Endothelial cell of umbilical vein (primary cell): ENCODE data around the gene SIPA1. TPM values are rescaled to one million over a fixed set of nuclear protein-coding genes. Genes with fewer than 3 reads are reported as not detected.

Experiments used
- BruUV-seq: library from RNA; stranded (reverse); fragments of 400-500 nt; replicated peaks from 2 replicates; lab custom pipeline; 2021; lab: Mats Ljungman, UMichigan
- CTCF ChIA-PET: fragments of 300-600, 350-600 bp; sonication (Branson Sonifier 250); formaldehyde crosslinking; loops from one replicate; lab custom pipeline; 2021; ENCODE audit warnings: antibody characterized with exemption, inconsistent platforms; lab: Charles Lee
- POLR2A ChIA-PET: fragments of 300-600, 350-600 bp; sonication (Branson Sonifier 250); formaldehyde crosslinking; loops from one replicate; lab custom pipeline; 2021; ENCODE audit warnings: antibody characterized with exemption, inconsistent platforms; lab: Charles Lee
- DNase-seq: peaks from one replicate; pipeline ENCODE4 v3.0.0-alpha.2; 2011; ENCODE audit warnings: low read depth, low spot score
- FAIRE-seq: peaks from 2 replicates; lab custom pipeline; 2011; peaks lifted over from hg19 to GRCh38; lab: Jason Lieb, UNC
- H2AFZ ChIP-seq: 2 replicates; pipeline ENCODE4 v1.6.0; 2012; ENCODE audit warnings: low read depth, low read length, control low read depth, inconsistent platforms
- H3K27ac ChIP-seq: 2 replicates; pipeline ENCODE4 v1.5.1; 2011; ENCODE audit warnings: low read depth, mild to moderate bottlenecking, control low read depth, low read length, moderate library complexity; ENCODE audit not compliant: insufficient read depth
- H3K27me3 ChIP-seq, 2 experiments: 2 replicates each; pipeline versions ENCODE4 v1.6.0 to v1.6.1; 2011; ENCODE audit warnings: low read length in 2 of 2, mixed read lengths in 1 of 2; ENCODE audit not compliant: control insufficient read depth in 2 of 2, insufficient read depth in 2 of 2
- H3K36me3 ChIP-seq, 2 experiments: 2 replicates in 1 of 2; 3 replicates in 1 of 2; pipeline ENCODE4 v1.5.1; 2011; ENCODE audit warnings: low read length in 2 of 2, mild to moderate bottlenecking in 1 of 2, moderate library complexity in 1 of 2; ENCODE audit not compliant: control insufficient read depth in 2 of 2, insufficient read depth in 2 of 2; ENCODE audit errors: extremely low read depth in 1 of 2
- H3K4me1 ChIP-seq: 3 replicates; pipeline ENCODE4 v1.5.1; 2011; ENCODE audit warnings: mild to moderate bottlenecking, low read length; ENCODE audit not compliant: control insufficient read depth, insufficient read depth; ENCODE audit errors: extremely low read depth
- H3K4me2 ChIP-seq: 2 replicates; pipeline ENCODE4 v1.6.1; 2011; ENCODE audit warnings: low read length, control low read depth, mixed read lengths; ENCODE audit not compliant: insufficient read depth
- H3K4me3 ChIP-seq, 3 experiments: fragments of 200-600 bp in 1 of 3; sonication (generic), shearing (Covaris generic) in 1 of 3; replicated peaks in 1 of 3; 2 replicates each; pipeline ENCODE4 v1.5.1; 2011 to 2016; ENCODE audit warnings: control low read depth in 3 of 3, low read length in 3 of 3, mild to moderate bottlenecking in 2 of 3, inconsistent platforms in 1 of 3, low read depth in 1 of 3, moderate library complexity in 1 of 3; ENCODE audit not compliant: insufficient read depth in 1 of 3
- H3K79me2 ChIP-seq: 2 replicates; pipeline ENCODE4 v1.6.0; 2012; ENCODE audit warnings: low read length, inconsistent platforms; ENCODE audit not compliant: control insufficient read depth, insufficient read depth
- H3K9ac ChIP-seq: replicated peaks from 2 replicates; pipeline ENCODE3; 2011; ENCODE audit warnings: low read length, control low read depth; ENCODE audit not compliant: insufficient read depth; ENCODE audit errors: extremely low read depth
- H3K9me1 ChIP-seq: replicated peaks from 3 replicates; pipeline ENCODE4 v1.6.0; 2011; ENCODE audit warnings: mild to moderate bottlenecking, low read length; ENCODE audit not compliant: control insufficient read depth, insufficient read depth; ENCODE audit errors: extremely low read depth
- H3K9me3 ChIP-seq: replicated peaks from 2 replicates; pipeline ENCODE4 v1.5.1; 2012; ENCODE audit warnings: low read length, inconsistent platforms; ENCODE audit not compliant: control insufficient read depth, insufficient read depth
- H4K20me1 ChIP-seq: replicated peaks from 2 replicates; pipeline ENCODE3; 2011; ENCODE audit warnings: mild to moderate bottlenecking, low read length; ENCODE audit not compliant: control insufficient read depth, insufficient read depth; ENCODE audit errors: extremely low read depth
- EZH2 ChIP-seq: IDR thresholded peaks from 2 replicates; pipeline ENCODE4 v1.6.1; 2012; ENCODE audit warnings: borderline replicate concordance, low read depth, mild to moderate bottlenecking, moderate library complexity, low read length, inconsistent platforms; ENCODE audit not compliant: severe bottlenecking
- FOS ChIP-seq: IDR thresholded peaks from 2 replicates; pipeline ENCODE4 v1.6.1; 2011; ENCODE audit warnings: mild to moderate bottlenecking, low read length, moderate library complexity, borderline replicate concordance; ENCODE audit not compliant: insufficient read depth
- GATA2 ChIP-seq: IDR thresholded peaks from 2 replicates; pipeline ENCODE4 v1.7.0; 2011; ENCODE audit warnings: low read depth, mild to moderate bottlenecking, moderate library complexity, mixed read lengths, low read length; ENCODE audit not compliant: insufficient read length, insufficient read depth
- JUN ChIP-seq: IDR thresholded peaks from 2 replicates; pipeline ENCODE4 v1.6.1; 2011; ENCODE audit warnings: borderline replicate concordance, low read depth; ENCODE audit not compliant: insufficient read length, insufficient read depth
- MYC ChIP-seq: IDR thresholded peaks from one replicate; pipeline ENCODE4 v1.6.1; 2011; ENCODE audit warnings: mild to moderate bottlenecking, low read depth, low read length
- POLR2A ChIP-seq: IDR thresholded peaks from 2 replicates; pipeline ENCODE4 v1.6.1; 2012; ENCODE audit warnings: low read depth, mild to moderate bottlenecking, control low read depth, low read length
- POLR2AphosphoS5 ChIP-seq: IDR thresholded peaks from 2 replicates; pipeline ENCODE4 v1.6.1; 2012; ENCODE audit warnings: low read depth, mild to moderate bottlenecking, control low read depth, low read length, moderate library complexity; ENCODE audit not compliant: insufficient read depth
- dilution Hi-C: fragments of 300-500 bp; cut with MboI; formaldehyde crosslinking; loops from one replicate; pipeline ENCODE4 v1.15.0; 2019; ENCODE audit warnings: low sequenced_read_pairs; ENCODE audit not compliant: extremely low pct_ligation_motif_present
- intact Hi-C: fragments of 100-400 bp; cut with micrococcal nuclease; formaldehyde crosslinking; loops from one replicate; pipeline ENCODE4 v1.10.0; 2022
- polyA plus RNA-seq, 4 experiments: library from polyadenylated mRNA; depleted of rRNA in 3 of 4; stranded (reverse) in 3 of 4; unstranded in 1 of 4; fragments of >200 nt; gene quantifications; 2 replicates each; pipeline versions ENCODE4 v1.2.1 to v1.2.3, GENCODE V29; 2011 to 2012; ENCODE audit warnings: missing spikeins in 1 of 4
- total RNA-seq: library from RNA; stranded (reverse); gene quantifications from 2 replicates; pipeline ENCODE4 v1.2.3, GENCODE V29; 2021
- TF ChIP-seq, protein P1 (sequence below): IDR thresholded peaks from 2 replicates; pipeline ENCODE4 v1.6.1; 2011; ENCODE audit not compliant: insufficient read depth, insufficient read length
- TF ChIP-seq, protein P2 (sequence below), 2 donors: IDR thresholded peaks; 1 replicate in 1 of 2; 2 replicates in 1 of 2; pipeline ENCODE4 v1.5.1; 2011; ENCODE audit warnings: low read length in 2 of 2, mild to moderate bottlenecking in 2 of 2, moderate library complexity in 2 of 2, control low read depth in 1 of 2, inconsistent platforms in 1 of 2, low read depth in 1 of 2; ENCODE audit not compliant: insufficient read depth in 1 of 2; ENCODE audit errors: extremely low read depth in 1 of 2

SIPA1 gene
- total and polyA plus RNA-seq, 2 donors (not counting 3 experiments of a cell fraction or from before 2014, with no cell fraction given): 67.5 to 119 TPM

DNA sequence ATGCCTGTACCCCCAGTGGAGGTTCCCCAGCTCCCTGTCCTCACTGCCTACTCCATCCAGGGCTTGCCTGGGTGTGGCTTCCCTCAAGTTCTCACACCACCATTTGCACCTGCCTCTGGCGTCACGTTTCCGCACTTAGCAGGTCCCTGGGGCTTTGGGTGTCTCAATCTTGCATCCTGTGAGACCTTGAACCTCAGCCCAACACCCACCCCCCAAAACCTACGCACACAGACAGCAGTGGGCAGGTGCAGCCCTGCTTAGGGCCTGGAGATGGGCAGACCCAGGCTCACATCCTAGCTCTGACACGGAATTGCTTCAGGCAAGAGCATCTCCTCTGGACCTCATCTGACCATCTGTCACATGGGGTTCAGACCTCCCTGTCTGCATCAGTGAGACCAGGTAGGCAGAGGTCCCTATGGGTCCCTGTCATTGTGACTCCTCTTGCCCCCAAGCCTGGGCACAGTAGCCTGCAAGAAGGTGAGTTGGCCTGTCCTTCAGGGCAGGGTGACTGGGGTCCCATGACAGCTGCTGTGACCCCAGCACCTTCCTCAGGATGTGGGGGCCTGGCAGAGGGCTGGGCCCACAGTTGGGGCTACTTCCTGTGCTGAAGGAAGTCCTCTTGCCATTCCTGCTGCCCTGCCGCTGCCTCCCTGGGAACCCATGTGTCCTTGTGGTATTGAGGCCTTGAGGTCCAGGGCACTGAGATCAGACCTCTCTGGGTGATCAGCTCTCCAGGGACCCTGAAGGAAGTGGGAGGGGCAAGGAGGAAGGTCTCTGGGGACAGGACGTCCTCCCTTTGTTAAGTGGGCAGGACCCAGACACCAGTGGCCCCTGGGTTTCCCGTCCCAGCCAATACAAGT is 2.0 kb downstream of the SIPA1 start:
- FAIRE-seq (peak; percentile 87), DNase-seq (peak; percentile 17)
- Histone ChIP-seq H3K4me1 (peaks cover 48% of the 10 kb centered on the region), H3K9me3 (no peaks in the 10 kb centered on the region), H3K9ac (no peak overlapping the region), H3K4me2 (peak overlapping the region; percentile 44), H3K27me3 (no peaks in the 10 kb centered on the region), H3K9me1 (no peaks in the 10 kb centered on the region), H4K20me1 (no peaks in the 10 kb centered on the region), H3K79me2 (peaks cover 16% of the 10 kb centered on the region), H2AFZ (no peak overlapping the region), H3K36me3 (peaks cover 6 to 24% of the 10 kb centered on the region in 2 experiments), H3K4me3 (no peak overlapping the region), H3K27ac (peak overlapping the region; percentile 48)
- BruUV-seq: no TSS peak
- TF ChIP-seq, protein P1, sequence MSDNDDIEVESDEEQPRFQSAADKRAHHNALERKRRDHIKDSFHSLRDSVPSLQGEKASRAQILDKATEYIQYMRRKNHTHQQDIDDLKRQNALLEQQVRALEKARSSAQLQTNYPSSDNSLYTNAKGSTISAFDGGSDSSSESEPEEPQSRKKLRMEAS: no peak
- no peak for TF ChIP-seq JUN
- no peak for TF ChIP-seq MYC
- TF ChIP-seq, protein P2, sequence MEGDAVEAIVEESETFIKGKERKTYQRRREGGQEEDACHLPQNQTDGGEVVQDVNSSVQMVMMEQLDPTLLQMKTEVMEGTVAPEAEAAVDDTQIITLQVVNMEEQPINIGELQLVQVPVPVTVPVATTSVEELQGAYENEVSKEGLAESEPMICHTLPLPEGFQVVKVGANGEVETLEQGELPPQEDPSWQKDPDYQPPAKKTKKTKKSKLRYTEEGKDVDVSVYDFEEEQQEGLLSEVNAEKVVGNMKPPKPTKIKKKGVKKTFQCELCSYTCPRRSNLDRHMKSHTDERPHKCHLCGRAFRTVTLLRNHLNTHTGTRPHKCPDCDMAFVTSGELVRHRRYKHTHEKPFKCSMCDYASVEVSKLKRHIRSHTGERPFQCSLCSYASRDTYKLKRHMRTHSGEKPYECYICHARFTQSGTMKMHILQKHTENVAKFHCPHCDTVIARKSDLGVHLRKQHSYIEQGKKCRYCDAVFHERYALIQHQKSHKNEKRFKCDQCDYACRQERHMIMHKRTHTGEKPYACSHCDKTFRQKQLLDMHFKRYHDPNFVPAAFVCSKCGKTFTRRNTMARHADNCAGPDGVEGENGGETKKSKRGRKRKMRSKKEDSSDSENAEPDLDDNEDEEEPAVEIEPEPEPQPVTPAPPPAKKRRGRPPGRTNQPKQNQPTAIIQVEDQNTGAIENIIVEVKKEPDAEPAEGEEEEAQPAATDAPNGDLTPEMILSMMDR (IDR thresholded peaks at IDR 0.05; ENCODE audit: extremely low read depth in 1 of 2, insufficient read depth in 1 of 2, low read depth in 1 of 2, low read length in 2 of 2): no peak
- peak; percentile 56 for TF ChIP-seq POLR2AphosphoS5
- no peak for TF ChIP-seq GATA2
- TF ChIP-seq POLR2A: peak; percentile 26
- no peak for TF ChIP-seq FOS
- TF ChIP-seq EZH2: no peak
- CTCF ChIA-PET: interaction anchor here (0.8 to 2.3 kb wide), 3 partner anchors 14 to 140 kb away, joined by 3 to 24 read pairs (median 3); no protein-coding TSS in a partner anchor
- dilution Hi-C loops (no loop called here), intact Hi-C loops (loop anchor here (5.0 kb wide), 1 partner anchor 347 kb away; no protein-coding TSS in a partner anchor)
- POLR2A ChIA-PET: no interaction called here
